GM20000 (cell line): Measurements from ENCODE around the gene ZKSCAN2.

Experiments used
- DNase-seq: peaks from one replicate; pipeline ENCODE4 v3.0.0; 2012; ENCODE audit warnings: low spot score
- TF ChIP-seq, protein P1 (sequence below): IDR thresholded peaks from 2 replicates; pipeline ENCODE4 v1.5.1; 2012; ENCODE audit warnings: mild to moderate bottlenecking, control low read depth; ENCODE audit errors: extremely low read depth, missing control alignments

ZKSCAN2 gene

DNA sequence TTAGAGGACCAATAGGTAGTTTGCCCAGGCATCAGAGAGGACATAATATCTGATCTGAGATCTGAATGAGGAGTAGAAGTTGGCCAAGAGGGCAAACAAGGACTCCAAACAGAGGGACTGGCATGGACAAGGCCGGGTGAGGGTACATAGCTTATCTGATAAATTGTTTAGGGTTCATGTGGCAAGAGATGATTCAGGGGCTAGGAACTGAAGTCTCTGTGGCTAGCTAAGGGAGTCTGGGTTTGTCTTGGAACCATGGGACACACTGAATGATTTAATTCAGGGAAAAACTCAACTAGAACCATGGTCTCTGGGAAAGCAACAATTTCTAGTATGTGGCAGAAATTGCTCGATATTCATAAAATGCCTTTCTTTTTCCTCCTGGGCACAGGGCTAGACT is 45.0 kb downstream of the ZKSCAN2 start:
- no peak for DNase-seq
- TF ChIP-seq, protein P1, sequence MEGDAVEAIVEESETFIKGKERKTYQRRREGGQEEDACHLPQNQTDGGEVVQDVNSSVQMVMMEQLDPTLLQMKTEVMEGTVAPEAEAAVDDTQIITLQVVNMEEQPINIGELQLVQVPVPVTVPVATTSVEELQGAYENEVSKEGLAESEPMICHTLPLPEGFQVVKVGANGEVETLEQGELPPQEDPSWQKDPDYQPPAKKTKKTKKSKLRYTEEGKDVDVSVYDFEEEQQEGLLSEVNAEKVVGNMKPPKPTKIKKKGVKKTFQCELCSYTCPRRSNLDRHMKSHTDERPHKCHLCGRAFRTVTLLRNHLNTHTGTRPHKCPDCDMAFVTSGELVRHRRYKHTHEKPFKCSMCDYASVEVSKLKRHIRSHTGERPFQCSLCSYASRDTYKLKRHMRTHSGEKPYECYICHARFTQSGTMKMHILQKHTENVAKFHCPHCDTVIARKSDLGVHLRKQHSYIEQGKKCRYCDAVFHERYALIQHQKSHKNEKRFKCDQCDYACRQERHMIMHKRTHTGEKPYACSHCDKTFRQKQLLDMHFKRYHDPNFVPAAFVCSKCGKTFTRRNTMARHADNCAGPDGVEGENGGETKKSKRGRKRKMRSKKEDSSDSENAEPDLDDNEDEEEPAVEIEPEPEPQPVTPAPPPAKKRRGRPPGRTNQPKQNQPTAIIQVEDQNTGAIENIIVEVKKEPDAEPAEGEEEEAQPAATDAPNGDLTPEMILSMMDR: no peak

DNA sequence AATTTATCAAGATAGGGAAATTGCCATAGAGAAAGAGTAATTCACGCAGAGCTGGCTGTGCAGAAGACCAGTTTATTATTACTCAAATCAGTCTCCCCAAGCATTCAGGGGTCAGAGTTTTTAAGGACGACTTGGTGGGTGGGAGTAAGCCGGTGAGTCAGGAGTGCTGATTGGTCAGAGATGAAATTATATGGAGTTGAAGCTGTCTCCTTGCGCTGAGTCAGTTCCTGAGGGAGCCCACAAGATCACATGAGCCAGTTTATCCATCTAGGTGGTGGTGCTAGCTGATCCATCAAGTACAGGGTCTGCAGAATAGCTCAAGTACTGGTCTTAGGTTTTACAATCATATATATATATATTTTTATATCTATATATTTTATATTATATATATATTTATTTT is 46.9 kb downstream of the ZKSCAN2 start:
- DNase-seq: no peak
- TF ChIP-seq, protein P1: no peak

- DNase-seq: no peak
- TF ChIP-seq, protein P1: no peak
These were observed 58.2 kb downstream of the ZKSCAN2 start for GRCh38 chr16:25199457-25199856.

- TF ChIP-seq, protein P1: no peak
- DNase-seq: no peak
These were observed 59.6 kb downstream of the ZKSCAN2 start for GRCh38 chr16:25198021-25198420.

GRCh38 chr16:25194273-25194878 is 63.3 kb downstream of the ZKSCAN2 start:
- no peak for DNase-seq
- TF ChIP-seq, protein P1: no peak

GRCh38 chr16:25192096-25192495 is 65.5 kb downstream of the ZKSCAN2 start:
- no peak for DNase-seq
- TF ChIP-seq, protein P1: no peak

- DNase-seq: no peak
- TF ChIP-seq, protein P1: no peak
These were observed 68.3 kb downstream of the ZKSCAN2 start for GRCh38 chr16:25189305-25189704.
